Bronchial epithelial cell (primary cell): ENCODE results near the gene ESYT2. TPM values are rescaled to one million over a fixed set of nuclear protein-coding genes. Genes with fewer than 3 reads are reported as not detected.

Experiments used
- DNase-seq: peaks from one replicate; pipeline ENCODE4 v3.0.0-alpha.2; 2010; ENCODE audit warnings: low read depth
- FAIRE-seq: peaks from 2 replicates; lab custom pipeline; 2011; peaks lifted over from hg19 to GRCh38; lab: Jason Lieb, UNC
- H3K27me3 ChIP-seq: 2 replicates; pipeline ENCODE4 v1.5.1; 2011; ENCODE audit warnings: low read length; ENCODE audit not compliant: control insufficient read depth, insufficient read depth
- H3K36me3 ChIP-seq: 2 replicates; pipeline ENCODE4 v1.5.1; 2011; ENCODE audit warnings: low read length; ENCODE audit not compliant: control insufficient read depth, insufficient read depth
- H3K4me3 ChIP-seq: 2 replicates; pipeline ENCODE4 v1.5.1; 2011; ENCODE audit warnings: mild to moderate bottlenecking, low read depth, low read length, control low read depth
- CTCF ChIP-seq: IDR thresholded peaks from 2 replicates; pipeline ENCODE4 v1.5.1; 2011; ENCODE audit warnings: mild to moderate bottlenecking, moderate library complexity, low read length, control low read depth, inconsistent platforms; ENCODE audit not compliant: insufficient read depth, severe bottlenecking
- total RNA-seq: library from RNA; depleted of rRNA; stranded (reverse); fragments of >200 nt; gene quantifications from 2 replicates; pipeline ENCODE4 v1.2.1, GENCODE V29; 2014

ESYT2 gene
- total RNA-seq, 1 donor from 2014 or later = 75.0 TPM

GRCh38 chr7:158766570-158767281 is 62.6 kb downstream of the ESYT2 start:
- DNase-seq (no peak), FAIRE-seq (no peak)
- no peak for TF ChIP-seq CTCF
- no peaks in the 10 kb centered on the region for H3K27me3 ChIP-seq
- H3K4me3 ChIP-seq = no peak overlapping the region
- H3K36me3 ChIP-seq = peaks cover 15% of the 10 kb centered on the region

- H3K36me3 ChIP-seq = peaks cover 17% of the 10 kb centered on the region
- no peak for TF ChIP-seq CTCF
- FAIRE-seq = no peak
These were observed 64.3 kb downstream of the ESYT2 start for GRCh38 chr7:158765020-158765419.

GRCh38 chr7:158763454-158764033 is 65.8 kb downstream of the ESYT2 start:
- FAIRE-seq = no peak
- no peak overlapping the region for H3K4me3 ChIP-seq
- DNase-seq = no peak
- peaks cover 18% of the 10 kb centered on the region for H3K36me3 ChIP-seq
- no peaks in the 10 kb centered on the region for H3K27me3 ChIP-seq
- TF ChIP-seq CTCF = no peak

More at GRCh38 chr7:158765020-158765419, 64.3 kb downstream of the ESYT2 start:
- no peak overlapping the region for H3K4me3 ChIP-seq
- no peaks in the 10 kb centered on the region for H3K27me3 ChIP-seq
- no peak for DNase-seq

- FAIRE-seq = no peak
- no peak for DNase-seq
- Histone ChIP-seq H3K4me3 (no peak overlapping the region), H3K36me3 (peaks cover 17% of the 10 kb centered on the region), H3K27me3 (no peaks in the 10 kb centered on the region)
- no peak for TF ChIP-seq CTCF
These were observed 67.4 kb downstream of the ESYT2 start for GRCh38 chr7:158761945-158762344.

GRCh38 chr7:158760936-158761335 is 68.4 kb downstream of the ESYT2 start:
- DNase-seq (no peak), FAIRE-seq (no peak)
- peak; percentile 10 for TF ChIP-seq CTCF
- Histone ChIP-seq H3K36me3 (peaks cover 18% of the 10 kb centered on the region), H3K4me3 (no peak overlapping the region), H3K27me3 (no peaks in the 10 kb centered on the region)

GRCh38 chr7:158760445-158760764 is 68.9 kb downstream of the ESYT2 start:
- Histone ChIP-seq H3K36me3 (peaks cover 18% of the 10 kb centered on the region), H3K4me3 (no peak overlapping the region), H3K27me3 (no peaks in the 10 kb centered on the region)
- FAIRE-seq (no peak), DNase-seq (no peak)
- no peak for TF ChIP-seq CTCF
